ENCODE data around the gene RMND5B. TPM values are rescaled to one million over a fixed set of nuclear protein-coding genes. Genes with fewer than 3 reads are reported as not detected.

Gene RMND5B
- total and polyA plus RNA-seq, 2 experiments from 2014 or later: 57.2 to 58.8 TPM

GRCh38 chr5:178187014-178187413 is 56.2 kb downstream of the RMND5B start, which contains the start of gene GMCL2:
Gene GMCL2, minus strand, starts transcription at chr5:178187371. Its CDS starts 72 bp downstream, at chr5:178187299.
- DNase-seq (ENCODE audit: low read depth in 1 of 2, low spot score in 1 of 2): no peak

GRCh38 chr5:178189433-178189832 is 58.6 kb downstream of the RMND5B start:
- DNase-seq (ENCODE audit: low read depth in 1 of 2, low spot score in 1 of 2): no peak
- Histone ChIP-seq H3K36me3 (no peaks in the 10 kb centered on the region), H3K9me3 (ENCODE audit: low read depth) (no peaks in the 10 kb centered on the region), H3K27ac (no peak overlapping the region), H3K27me3 (no peaks in the 10 kb centered on the region), H3K4me1 (ENCODE audit: low read depth) (no peaks in the 10 kb centered on the region), H3K4me3 (no peak overlapping the region)
- no peak for TF ChIP-seq CTCF (IDR thresholded peaks at IDR 0.05; ENCODE audit: low read depth, low read length)

More at GRCh38 chr5:178187014-178187413, 56.2 kb downstream of the RMND5B start, which contains the start of gene GMCL2:
- no peak within 1 kb of the TSS for H3K4me3 ChIP-seq
- no peak within 1 kb of the TSS for H3K27ac ChIP-seq
- no peaks in the 10 kb centered on the region for H3K9me3 ChIP-seq (ENCODE audit: low read depth)
- H3K36me3 ChIP-seq: no peaks in the 10 kb centered on the region
- no peaks in the 10 kb centered on the region for H3K27me3 ChIP-seq
- no peak for TF ChIP-seq CTCF (IDR thresholded peaks at IDR 0.05; ENCODE audit: low read depth, low read length)
- H3K4me1 ChIP-seq (ENCODE audit: low read depth): no peaks in the 10 kb centered on the region

GRCh38 chr5:178191661-178192060 is 60.8 kb downstream of the RMND5B start:
- H3K4me1 ChIP-seq (ENCODE audit: low read depth): no peaks in the 10 kb centered on the region
- no peaks in the 10 kb centered on the region for H3K36me3 ChIP-seq
- no peak for DNase-seq (ENCODE audit: low read depth in 1 of 2, low spot score in 1 of 2)
- no peaks in the 10 kb centered on the region for H3K27me3 ChIP-seq
- no peak overlapping the region for H3K27ac ChIP-seq
- TF ChIP-seq CTCF (IDR thresholded peaks at IDR 0.05; ENCODE audit: low read depth, low read length): no peak
- no peaks in the 10 kb centered on the region for H3K9me3 ChIP-seq (ENCODE audit: low read depth)
- no peak overlapping the region for H3K4me3 ChIP-seq

GRCh38 chr5:178192244-178192643 is 61.4 kb downstream of the RMND5B start:
- no peaks in the 10 kb centered on the region for H3K9me3 ChIP-seq (ENCODE audit: low read depth)
- H3K27me3 ChIP-seq: no peaks in the 10 kb centered on the region
- TF ChIP-seq CTCF (IDR thresholded peaks at IDR 0.05; ENCODE audit: low read depth, low read length): no peak
- DNase-seq (ENCODE audit: low read depth in 1 of 2, low spot score in 1 of 2): no peak
- H3K4me3 ChIP-seq: no peak overlapping the region
- no peaks in the 10 kb centered on the region for H3K4me1 ChIP-seq (ENCODE audit: low read depth)
- no peaks in the 10 kb centered on the region for H3K36me3 ChIP-seq
- no peak overlapping the region for H3K27ac ChIP-seq

GRCh38 chr5:178192787-178193186 is 62.0 kb downstream of the RMND5B start:
- no peak for TF ChIP-seq CTCF (IDR thresholded peaks at IDR 0.05; ENCODE audit: low read depth, low read length)
- Histone ChIP-seq H3K4me3 (no peak overlapping the region), H3K36me3 (no peaks in the 10 kb centered on the region), H3K9me3 (ENCODE audit: low read depth) (no peaks in the 10 kb centered on the region), H3K27me3 (no peaks in the 10 kb centered on the region), H3K27ac (no peak overlapping the region), H3K4me1 (ENCODE audit: low read depth) (no peaks in the 10 kb centered on the region)
- no peak for DNase-seq (ENCODE audit: low read depth in 1 of 2, low spot score in 1 of 2)
